Peyer's patch (tissue), 4 donors: ENCODE measurements around the gene PNPLA5. TPM values are rescaled to one million over a fixed set of nuclear protein-coding genes. Genes with fewer than 3 reads are reported as not detected.
A peak's percentile ranks its signal among the peaks of the same experiment; 100 is the strongest.

ENCODE experiments used
- DNase-seq, 3 donors: peaks; one replicate each; pipeline ENCODE4 v3.0.0-alpha.2; 2017 to 2019
- H3K27ac ChIP-seq, 4 donors: fragments of 200-600 bp; sonication (generic); one replicate each; pipeline ENCODE4 v1.5.1; 2016 to 2019
- H3K27me3 ChIP-seq, 2 donors: fragments of 200-600 bp; sonication (generic); one replicate each; pipeline ENCODE4 v1.5.1; 2019
- H3K36me3 ChIP-seq, 3 donors: fragments of 200-600 bp; sonication (generic); one replicate each; pipeline ENCODE4 v1.5.1; 2016 to 2019
- H3K4me1 ChIP-seq, 4 donors: fragments of 200-600 bp; sonication (generic); one replicate each; pipeline ENCODE4 v1.5.1; 2016 to 2019
- H3K4me3 ChIP-seq, 4 donors: fragments of 200-600 bp; sonication (generic); 1 replicate in 3 of 4; 2 replicates in 1 of 4; pipeline ENCODE4 v1.5.1; 2016 to 2019; ENCODE audit warnings: mild to moderate bottlenecking in 1 of 4
- H3K9me3 ChIP-seq, 4 donors: fragments of 200-600 bp; sonication (generic); one replicate each; pipeline ENCODE4 v1.5.1; 2016 to 2019; ENCODE audit warnings: mild to moderate bottlenecking in 1 of 4
- POLR2A ChIP-seq, 2 donors: fragments of 450-650 bp; IDR thresholded peaks; one replicate each; pipeline ENCODE4 v1.5.1; 2017; ENCODE audit warnings: antibody characterized with exemption in 2 of 2, mild to moderate bottlenecking in 2 of 2, moderate library complexity in 2 of 2
- total RNA-seq, 4 donors: library from RNA; depleted of rRNA; stranded (reverse); fragments of >200 nt; gene quantifications; one replicate each; pipeline ENCODE4 v1.1.0, GENCODE V29; 2016
- TF ChIP-seq, protein P1 (sequence below), 6 experiments: fragments of 450-650 bp in 4 of 6; fragments of 200-600 bp in 2 of 6; sonication (generic) in 1 of 6; IDR thresholded peaks; one replicate each; pipeline ENCODE4 v1.5.1; 2017 to 2019; ENCODE audit warnings: antibody characterized with exemption in 6 of 6, mild to moderate bottlenecking in 3 of 6, moderate library complexity in 1 of 6

Gene PNPLA5
- total RNA-seq, 4 donors from 2014 or later, result not detected

DNA sequence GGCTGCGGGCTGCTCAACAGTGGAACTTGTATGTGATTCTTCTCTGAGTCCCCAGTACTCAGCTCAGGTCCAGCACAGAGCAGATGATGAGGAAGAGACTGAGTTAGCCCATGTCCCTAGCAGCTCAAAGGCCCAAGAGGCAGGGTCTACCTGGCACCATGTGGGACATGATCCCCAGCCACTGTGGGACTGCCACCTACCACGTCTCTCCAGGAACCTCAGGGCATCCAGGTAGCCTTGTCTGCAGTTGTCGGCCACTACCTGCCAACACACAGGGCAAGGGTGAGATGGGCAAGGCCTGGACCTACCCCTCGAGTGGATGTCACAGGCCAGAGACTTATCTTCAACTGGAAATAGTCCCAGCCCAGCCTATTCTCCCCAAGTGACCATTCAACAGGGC is 4.4 kb downstream of the PNPLA5 start:
- Histone ChIP-seq H3K4me3 (no peak overlapping the region), H3K9me3 (no peaks in the 10 kb centered on the region), H3K27ac (no peak overlapping the region), H3K4me1 (no peaks in the 10 kb centered on the region), H3K36me3 (no peaks in the 10 kb centered on the region), H3K27me3 (peaks cover 0 to 18% of the 10 kb centered on the region in 2 donors)
- DNase-seq, result no peak
- no peak for TF ChIP-seq POLR2A (IDR thresholded peaks at IDR 0.05)
- TF ChIP-seq, protein P1, sequence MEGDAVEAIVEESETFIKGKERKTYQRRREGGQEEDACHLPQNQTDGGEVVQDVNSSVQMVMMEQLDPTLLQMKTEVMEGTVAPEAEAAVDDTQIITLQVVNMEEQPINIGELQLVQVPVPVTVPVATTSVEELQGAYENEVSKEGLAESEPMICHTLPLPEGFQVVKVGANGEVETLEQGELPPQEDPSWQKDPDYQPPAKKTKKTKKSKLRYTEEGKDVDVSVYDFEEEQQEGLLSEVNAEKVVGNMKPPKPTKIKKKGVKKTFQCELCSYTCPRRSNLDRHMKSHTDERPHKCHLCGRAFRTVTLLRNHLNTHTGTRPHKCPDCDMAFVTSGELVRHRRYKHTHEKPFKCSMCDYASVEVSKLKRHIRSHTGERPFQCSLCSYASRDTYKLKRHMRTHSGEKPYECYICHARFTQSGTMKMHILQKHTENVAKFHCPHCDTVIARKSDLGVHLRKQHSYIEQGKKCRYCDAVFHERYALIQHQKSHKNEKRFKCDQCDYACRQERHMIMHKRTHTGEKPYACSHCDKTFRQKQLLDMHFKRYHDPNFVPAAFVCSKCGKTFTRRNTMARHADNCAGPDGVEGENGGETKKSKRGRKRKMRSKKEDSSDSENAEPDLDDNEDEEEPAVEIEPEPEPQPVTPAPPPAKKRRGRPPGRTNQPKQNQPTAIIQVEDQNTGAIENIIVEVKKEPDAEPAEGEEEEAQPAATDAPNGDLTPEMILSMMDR (IDR thresholded peaks at IDR 0.05), result no peak

DNA sequence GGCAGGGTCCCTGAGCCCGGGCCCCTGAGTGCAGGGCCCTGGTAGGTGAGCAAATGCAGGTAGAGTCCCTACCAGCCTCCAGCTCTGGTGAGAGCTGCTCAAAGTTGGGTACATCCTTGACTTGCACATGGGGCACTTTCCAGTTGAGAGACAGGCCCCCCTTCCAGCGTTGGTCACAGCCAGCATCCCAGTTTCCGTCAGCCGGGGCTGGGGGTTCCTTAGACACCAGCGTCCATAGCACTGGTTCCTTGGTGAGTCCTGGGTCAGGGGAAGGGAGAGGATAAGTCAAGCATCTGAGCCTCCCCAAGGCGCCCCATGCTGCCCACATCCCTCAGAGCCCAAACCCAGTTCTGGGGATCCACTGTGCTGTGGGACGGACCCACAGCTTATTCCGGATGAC is 5.6 kb downstream of the PNPLA5 start:
- no peak for TF ChIP-seq POLR2A (IDR thresholded peaks at IDR 0.05)
- TF ChIP-seq, protein P1 (IDR thresholded peaks at IDR 0.05), result no peak
- no peak for DNase-seq
- no peak overlapping the region for H3K27ac ChIP-seq

DNA sequence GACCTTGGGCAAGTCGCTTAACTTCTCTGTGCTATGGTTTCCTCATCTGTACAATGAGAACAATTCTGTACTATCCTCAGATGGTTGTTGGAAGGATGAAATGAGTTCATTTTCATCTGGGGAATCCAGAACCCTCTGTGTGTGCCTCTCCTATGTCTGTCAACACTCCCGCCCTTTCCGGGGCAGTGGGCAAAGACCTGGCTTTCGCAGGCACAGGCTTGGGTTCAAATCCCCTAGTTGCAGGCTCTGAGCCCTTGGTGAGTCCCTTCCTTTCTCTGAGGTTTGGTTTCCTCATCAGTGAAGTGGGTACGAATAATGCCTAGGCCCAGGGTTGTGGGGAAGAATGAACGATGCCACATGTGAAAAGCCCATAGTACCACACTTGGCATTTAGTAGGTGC is 6.0 kb downstream of the PNPLA5 start:
- TF ChIP-seq, protein P1 (IDR thresholded peaks at IDR 0.05), result no peak
- TF ChIP-seq POLR2A (IDR thresholded peaks at IDR 0.05), result no peak

More for the DNA sequence above, 5.6 kb downstream of the PNPLA5 start:
- Histone ChIP-seq H3K4me1 (no peaks in the 10 kb centered on the region), H3K36me3 (no peaks in the 10 kb centered on the region), H3K4me3 (no peak overlapping the region), H3K27me3 (peaks cover 0 to 10% of the 10 kb centered on the region in 2 donors), H3K9me3 (no peaks in the 10 kb centered on the region)

DNA sequence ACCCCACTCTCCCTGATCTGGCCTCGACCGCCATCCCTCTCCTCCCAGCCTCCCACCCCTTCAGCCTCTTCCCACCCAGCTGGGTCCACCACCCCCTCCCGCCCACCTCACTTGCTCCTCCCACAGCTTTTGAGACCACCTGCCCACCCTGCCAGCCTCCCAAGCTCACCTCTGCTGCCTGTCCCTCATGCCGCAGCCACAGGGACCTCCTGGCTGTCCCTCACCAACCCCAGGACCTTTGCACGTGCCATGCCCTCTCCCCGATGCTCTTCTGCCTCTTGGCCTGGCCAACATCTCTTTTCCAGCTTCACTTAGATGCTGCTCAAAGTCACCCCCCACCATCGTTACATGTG is 6.5 kb downstream of the PNPLA5 start:
- Histone ChIP-seq H3K4me3 (no peak overlapping the region), H3K27ac (no peak overlapping the region), H3K27me3 (peaks cover 0 to under 1% of the 10 kb centered on the region in 2 donors), H3K4me1 (no peaks in the 10 kb centered on the region), H3K36me3 (no peaks in the 10 kb centered on the region), H3K9me3 (no peaks in the 10 kb centered on the region)
- TF ChIP-seq POLR2A (IDR thresholded peaks at IDR 0.05), result no peak
- TF ChIP-seq, protein P1 (IDR thresholded peaks at IDR 0.05), result no peak
- no peak for DNase-seq

More for the DNA sequence above, 6.0 kb downstream of the PNPLA5 start:
- no peaks in the 10 kb centered on the region for H3K9me3 ChIP-seq
- DNase-seq, result no peak
- H3K36me3 ChIP-seq, result no peaks in the 10 kb centered on the region
- no peaks in the 10 kb centered on the region for H3K4me1 ChIP-seq
- peaks cover 0 to 5% of the 10 kb centered on the region in 2 donors for H3K27me3 ChIP-seq
- H3K4me3 ChIP-seq, result no peak overlapping the region
- H3K27ac ChIP-seq, result no peak overlapping the region

DNA sequence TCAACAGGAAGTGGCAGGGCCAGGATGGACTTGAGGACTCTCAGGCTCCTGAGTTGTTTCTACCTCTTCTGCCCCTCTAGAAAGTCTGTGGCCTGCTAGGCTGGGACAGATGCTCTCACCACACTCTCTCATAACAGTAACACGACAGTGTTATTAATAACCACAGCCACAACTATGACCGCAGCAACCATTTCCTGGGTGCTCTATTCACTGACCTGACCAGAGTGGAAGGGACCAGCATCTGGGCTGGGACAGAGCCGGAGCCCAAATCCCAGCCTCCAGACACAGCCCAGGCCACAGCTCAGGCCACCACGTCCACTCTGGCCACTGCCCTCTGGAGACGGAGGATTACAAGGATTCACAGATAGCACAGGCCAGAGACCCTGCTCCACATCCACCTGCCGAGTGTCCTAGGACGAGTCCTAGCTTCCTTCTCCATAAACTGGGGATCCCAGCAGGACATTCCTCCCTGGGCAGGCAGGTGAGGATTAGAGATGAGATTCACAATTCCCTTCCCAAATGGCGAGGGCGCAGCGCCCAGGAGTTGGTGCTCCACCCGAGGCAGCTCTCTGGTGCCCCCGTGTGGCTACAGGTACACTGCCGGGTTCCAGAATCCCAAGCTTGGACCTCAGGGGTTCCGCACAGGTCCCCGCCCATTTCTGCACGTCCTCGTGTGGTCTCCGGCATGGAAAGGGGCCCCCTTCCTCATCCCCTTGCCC is 7.1 kb downstream of the PNPLA5 start:
- Histone ChIP-seq H3K27me3 (no peaks in the 10 kb centered on the region), H3K4me1 (no peaks in the 10 kb centered on the region), H3K27ac (no peak overlapping the region), H3K4me3 (no peak overlapping the region), H3K36me3 (no peaks in the 10 kb centered on the region), H3K9me3 (no peaks in the 10 kb centered on the region)
- DNase-seq, result peak; percentile 20 to 74 (median 67)
- no peak for TF ChIP-seq POLR2A (IDR thresholded peaks at IDR 0.05)
- TF ChIP-seq, protein P1 (IDR thresholded peaks at IDR 0.05), result peak in 5 of 6 experiments; percentile 7 to 58 (median 57)
